ENCODE results near the gene L1TD1.
"Not testable (repeated sequence)": the region's sequence is repeated elsewhere in the genome, so short reads cannot be mapped to it uniquely, and the experiment has no call there.

DNA sequence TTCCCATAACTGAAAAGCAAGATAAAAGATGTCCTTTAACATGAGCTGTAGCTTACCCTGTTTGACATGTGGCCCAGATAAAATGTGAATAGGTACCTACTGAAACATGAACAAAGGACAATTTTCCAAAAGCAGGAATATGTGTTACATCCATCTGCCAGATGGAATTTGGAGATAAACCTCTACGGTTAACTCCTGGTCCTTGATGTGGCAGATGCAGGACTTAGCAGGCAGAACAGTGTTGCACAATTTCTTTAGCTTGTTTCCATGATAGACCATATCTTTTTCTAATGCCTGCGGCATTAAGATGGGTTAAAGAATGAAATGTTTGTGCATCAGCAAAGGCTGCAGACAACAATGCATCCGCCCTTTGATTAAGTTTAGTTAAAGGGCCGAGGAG lies 14.6 kb upstream of the L1TD1 start:
- not testable (repeated sequence) for TF ChIP-seq EZH2 (IDR thresholded peaks at IDR 0.05); POLR2AphosphoS5 (IDR thresholded peaks at IDR 0.05; ENCODE audit: borderline replicate concordance, low read depth, low read length); FOXP2 (optimal IDR thresholded peaks at IDR 0.05; ENCODE audit: control extremely low read depth, extremely low read length, insufficient read depth)
